Liver (tissue), 9 donors: ENCODE data around the gene HAUS5. TPM values are rescaled to one million over a fixed set of nuclear protein-coding genes. Genes with fewer than 3 reads are reported as not detected.

Experiments used
- DNase-seq: peaks from one replicate; pipeline ENCODE4 v3.0.0-alpha.2; 2017; ENCODE audit warnings: low spot score
- H3K27ac ChIP-seq, 2 donors: one replicate each; pipeline ENCODE4 v1.7.0; 2013; ENCODE audit warnings: inconsistent platforms in 2 of 2, low read length in 2 of 2, control low read depth in 1 of 2, low read depth in 1 of 2, mild to moderate bottlenecking in 1 of 2
- H3K27me3 ChIP-seq, 4 donors: one replicate each; pipeline versions ENCODE4 v1.6.1 to v1.7.0; 2013; ENCODE audit warnings: low read length in 3 of 4, inconsistent platforms in 1 of 4, mild to moderate bottlenecking in 1 of 4, moderate library complexity in 1 of 4; ENCODE audit not compliant: control insufficient read depth in 4 of 4, insufficient read depth in 4 of 4
- H3K36me3 ChIP-seq, 4 donors: one replicate each; pipeline versions ENCODE4 v1.6.1 to v1.7.0; 2013; ENCODE audit warnings: low read length in 3 of 4, mild to moderate bottlenecking in 3 of 4, low read depth in 1 of 4, moderate library complexity in 1 of 4; ENCODE audit not compliant: control insufficient read depth in 4 of 4, insufficient read depth in 3 of 4
- H3K4me1 ChIP-seq, 4 donors: one replicate each; pipeline versions ENCODE4 v1.6.1 to v1.7.0; 2013; ENCODE audit warnings: low read length in 3 of 4, mild to moderate bottlenecking in 3 of 4, moderate library complexity in 1 of 4; ENCODE audit not compliant: control insufficient read depth in 4 of 4, insufficient read depth in 4 of 4
- H3K4me3 ChIP-seq, 3 donors: one replicate each; pipeline versions ENCODE4 v1.6.1 to v1.7.0; 2013; ENCODE audit warnings: low read length in 3 of 3, control low read depth in 1 of 3, low read depth in 1 of 3, mild to moderate bottlenecking in 1 of 3
- H3K9ac ChIP-seq, 2 donors: one replicate each; pipeline ENCODE4 v1.7.0; 2013; ENCODE audit warnings: low read length in 2 of 2, mild to moderate bottlenecking in 2 of 2, moderate library complexity in 2 of 2, control low read depth in 1 of 2, low read depth in 1 of 2
- H3K9me3 ChIP-seq, 4 donors: one replicate each; pipeline versions ENCODE4 v1.6.1 to v1.7.0; 2013; ENCODE audit warnings: low read length in 3 of 4; ENCODE audit not compliant: control insufficient read depth in 4 of 4
- EGR1 ChIP-seq, 2 donors: IDR thresholded peaks; 2 replicates each; pipeline ENCODE4 v1.6.1; 2016 to 2018; ENCODE audit warnings: antibody characterized with exemption in 2 of 2, low read depth in 2 of 2
- FOXA2 ChIP-seq: IDR thresholded peaks from 2 replicates; pipeline ENCODE4 v1.6.1; 2016; ENCODE audit warnings: antibody characterized with exemption
- GABPA ChIP-seq, 2 donors: IDR thresholded peaks in 1 of 2; conservative IDR thresholded peaks in 1 of 2; 2 replicates each; pipeline ENCODE4 v1.6.1; 2016; ENCODE audit warnings: antibody characterized with exemption in 2 of 2, mild to moderate bottlenecking in 1 of 2, moderate library complexity in 1 of 2
- HNF4A ChIP-seq, 2 donors: conservative IDR thresholded peaks; 2 replicates each; pipeline ENCODE4 v1.6.1; 2016; ENCODE audit warnings: antibody characterized with exemption in 2 of 2, mild to moderate bottlenecking in 2 of 2
- HNF4G ChIP-seq: IDR thresholded peaks from 2 replicates; pipeline ENCODE4 v1.6.1; 2016; ENCODE audit warnings: antibody characterized with exemption
- JUND ChIP-seq, 2 donors: IDR thresholded peaks; 2 replicates each; pipeline ENCODE4 v1.6.1; 2016; ENCODE audit warnings: antibody characterized with exemption in 2 of 2
- NR2F2 ChIP-seq: IDR thresholded peaks from 2 replicates; pipeline ENCODE4 v1.6.1; 2016; ENCODE audit warnings: antibody characterized with exemption
- RXRA ChIP-seq, 2 donors: IDR thresholded peaks; 2 replicates each; pipeline ENCODE4 v1.6.1; 2017 to 2018; ENCODE audit warnings: antibody characterized with exemption in 2 of 2, mild to moderate bottlenecking in 1 of 2
- SP1 ChIP-seq: IDR thresholded peaks from 2 replicates; pipeline ENCODE4 v1.6.1; 2018; ENCODE audit warnings: antibody characterized with exemption, mild to moderate bottlenecking
- YY1 ChIP-seq: IDR thresholded peaks from 2 replicates; pipeline ENCODE4 v1.6.1; 2016; ENCODE audit warnings: antibody characterized with exemption, mild to moderate bottlenecking
- WGBS: extraction: QIAGEN DNeasy Blood & Tissue Kit; methylation state at CpG from one replicate; pipeline ENCODE4 v1.1.7; 2013; 5-methylcytosine and 5-hydroxymethylcytosine counted together
- polyA plus RNA-seq, 2 donors: library from polyadenylated mRNA; stranded (reverse) in 1 of 2; unstranded in 1 of 2; fragments of 200-250 nt in 1 of 2; fragments of >200 nt in 1 of 2; fragmentation: Nextera tagmentation in 1 of 2; extraction: Ambion mirVana in 1 of 2; gene quantifications; one replicate each; pipeline versions ENCODE4 v1.2.1 to v1.2.3, GENCODE V29; 2013 to 2015
- total RNA-seq, 2 donors: library from RNA; depleted of rRNA; stranded (reverse); fragments of >200 nt; gene quantifications; one replicate each; pipeline ENCODE4 v1.2.3, GENCODE V29; 2014
- TF ChIP-seq, protein P1 (sequence below): fragments of 150-350 bp; IDR thresholded peaks from 2 replicates; pipeline ENCODE4 v1.5.1; 2017; ENCODE audit warnings: improper control_type of control experiment, low read depth, low read length; ENCODE audit not compliant: missing input control
- TF ChIP-seq, protein P2 (sequence below): IDR thresholded peaks from 2 replicates; pipeline ENCODE4 v1.6.1; 2016; ENCODE audit warnings: antibody characterized with exemption
- TF ChIP-seq, protein P3 (sequence below): IDR thresholded peaks from 2 replicates; pipeline ENCODE4 v1.6.1; 2016; ENCODE audit warnings: antibody characterized with exemption
- TF ChIP-seq, protein P4 (sequence below): IDR thresholded peaks from 2 replicates; pipeline ENCODE4 v1.6.1; 2016; ENCODE audit warnings: antibody characterized with exemption
- TF ChIP-seq, protein P5 (sequence below): IDR thresholded peaks from 2 replicates; pipeline ENCODE4 v1.6.1; 2016; ENCODE audit warnings: antibody characterized with exemption, mild to moderate bottlenecking
- donor health status: healthy.
- donor health status: healthy.
- donor health status: healthy.
- donor health status: healthy.
- donor health status: healthy.

HAUS5 gene
- total and polyA plus RNA-seq, 4 donors, result 1.9 to 7.3 (median 2.3) TPM

DNA sequence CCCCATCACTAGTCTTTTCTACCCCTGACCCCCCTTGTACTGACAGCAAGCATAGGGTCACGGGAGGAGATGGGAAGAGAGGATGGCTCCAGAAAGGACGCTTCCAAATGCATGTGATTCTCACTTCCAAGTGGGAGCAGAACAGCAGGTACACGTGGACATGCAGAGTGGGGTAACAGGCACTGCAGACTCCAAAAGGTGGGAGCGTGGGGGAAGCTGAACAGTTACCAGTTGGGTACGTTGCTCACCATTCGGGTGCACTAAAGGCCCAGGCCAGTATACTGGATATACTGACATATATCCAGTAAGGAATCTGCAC is 26.7 kb downstream of the HAUS5 start:
- Histone ChIP-seq H3K4me1 (peaks cover 0 to 10% (median 3%) of the 10 kb centered on the region in 4 donors), H3K9ac (no peak overlapping the region), H3K27ac (no peak overlapping the region), H3K9me3 (no peaks in the 10 kb centered on the region), H3K4me3 (no peak overlapping the region), H3K36me3 (peaks cover 6 to 22% (median 14%) of the 10 kb centered on the region in 4 donors), H3K27me3 (no peaks in the 10 kb centered on the region)
- no peak for DNase-seq
- TF ChIP-seq SP1 (no peak), HNF4A (conservative IDR thresholded peaks at IDR 0.05) (no peak), NR2F2 (no peak), HNF4G (no peak), GABPA (IDR thresholded peaks at IDR 0.05 in 1 of 2, conservative IDR thresholded peaks at IDR 0.05 in 1 of 2) (no peak), JUND (IDR thresholded peaks at IDR 0.05) (no peak), YY1 (no peak), RXRA (IDR thresholded peaks at IDR 0.05) (no peak)
- TF ChIP-seq, protein P1, sequence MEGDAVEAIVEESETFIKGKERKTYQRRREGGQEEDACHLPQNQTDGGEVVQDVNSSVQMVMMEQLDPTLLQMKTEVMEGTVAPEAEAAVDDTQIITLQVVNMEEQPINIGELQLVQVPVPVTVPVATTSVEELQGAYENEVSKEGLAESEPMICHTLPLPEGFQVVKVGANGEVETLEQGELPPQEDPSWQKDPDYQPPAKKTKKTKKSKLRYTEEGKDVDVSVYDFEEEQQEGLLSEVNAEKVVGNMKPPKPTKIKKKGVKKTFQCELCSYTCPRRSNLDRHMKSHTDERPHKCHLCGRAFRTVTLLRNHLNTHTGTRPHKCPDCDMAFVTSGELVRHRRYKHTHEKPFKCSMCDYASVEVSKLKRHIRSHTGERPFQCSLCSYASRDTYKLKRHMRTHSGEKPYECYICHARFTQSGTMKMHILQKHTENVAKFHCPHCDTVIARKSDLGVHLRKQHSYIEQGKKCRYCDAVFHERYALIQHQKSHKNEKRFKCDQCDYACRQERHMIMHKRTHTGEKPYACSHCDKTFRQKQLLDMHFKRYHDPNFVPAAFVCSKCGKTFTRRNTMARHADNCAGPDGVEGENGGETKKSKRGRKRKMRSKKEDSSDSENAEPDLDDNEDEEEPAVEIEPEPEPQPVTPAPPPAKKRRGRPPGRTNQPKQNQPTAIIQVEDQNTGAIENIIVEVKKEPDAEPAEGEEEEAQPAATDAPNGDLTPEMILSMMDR, result no peak
- TF ChIP-seq, protein P2, sequence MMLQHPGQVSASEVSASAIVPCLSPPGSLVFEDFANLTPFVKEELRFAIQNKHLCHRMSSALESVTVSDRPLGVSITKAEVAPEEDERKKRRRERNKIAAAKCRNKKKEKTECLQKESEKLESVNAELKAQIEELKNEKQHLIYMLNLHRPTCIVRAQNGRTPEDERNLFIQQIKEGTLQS, result no peak
- TF ChIP-seq, protein P3, sequence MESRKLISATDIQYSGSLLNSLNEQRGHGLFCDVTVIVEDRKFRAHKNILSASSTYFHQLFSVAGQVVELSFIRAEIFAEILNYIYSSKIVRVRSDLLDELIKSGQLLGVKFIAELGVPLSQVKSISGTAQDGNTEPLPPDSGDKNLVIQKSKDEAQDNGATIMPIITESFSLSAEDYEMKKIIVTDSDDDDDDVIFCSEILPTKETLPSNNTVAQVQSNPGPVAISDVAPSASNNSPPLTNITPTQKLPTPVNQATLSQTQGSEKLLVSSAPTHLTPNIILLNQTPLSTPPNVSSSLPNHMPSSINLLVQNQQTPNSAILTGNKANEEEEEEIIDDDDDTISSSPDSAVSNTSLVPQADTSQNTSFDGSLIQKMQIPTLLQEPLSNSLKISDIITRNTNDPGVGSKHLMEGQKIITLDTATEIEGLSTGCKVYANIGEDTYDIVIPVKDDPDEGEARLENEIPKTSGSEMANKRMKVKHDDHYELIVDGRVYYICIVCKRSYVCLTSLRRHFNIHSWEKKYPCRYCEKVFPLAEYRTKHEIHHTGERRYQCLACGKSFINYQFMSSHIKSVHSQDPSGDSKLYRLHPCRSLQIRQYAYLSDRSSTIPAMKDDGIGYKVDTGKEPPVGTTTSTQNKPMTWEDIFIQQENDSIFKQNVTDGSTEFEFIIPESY, result no peak
- TF ChIP-seq, protein P4, sequence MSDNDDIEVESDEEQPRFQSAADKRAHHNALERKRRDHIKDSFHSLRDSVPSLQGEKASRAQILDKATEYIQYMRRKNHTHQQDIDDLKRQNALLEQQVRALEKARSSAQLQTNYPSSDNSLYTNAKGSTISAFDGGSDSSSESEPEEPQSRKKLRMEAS, result no peak
- WGBS, result 77% methylated on average over 6 of the region's 6 CpGs

DNA sequence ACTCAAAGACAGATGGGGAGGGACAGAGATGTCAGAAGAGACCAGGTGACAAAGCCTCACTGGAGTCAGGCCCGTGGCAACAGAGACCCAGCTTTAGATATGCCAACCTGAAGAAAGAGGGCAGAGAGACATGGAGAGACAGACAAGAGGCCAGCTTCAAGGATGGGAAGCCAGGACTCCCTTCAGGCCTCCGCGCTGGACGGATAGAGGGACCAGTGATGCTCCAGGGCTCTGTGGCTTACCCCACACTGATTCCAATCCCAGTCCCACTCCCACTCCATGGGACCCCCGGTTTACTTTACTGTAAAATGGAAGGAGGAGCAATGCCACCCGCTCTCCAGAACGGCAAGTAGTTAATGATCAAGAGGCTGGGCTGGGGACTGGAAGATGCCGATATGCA is 27.3 kb downstream of the HAUS5 start:
- TF ChIP-seq, protein P5, sequence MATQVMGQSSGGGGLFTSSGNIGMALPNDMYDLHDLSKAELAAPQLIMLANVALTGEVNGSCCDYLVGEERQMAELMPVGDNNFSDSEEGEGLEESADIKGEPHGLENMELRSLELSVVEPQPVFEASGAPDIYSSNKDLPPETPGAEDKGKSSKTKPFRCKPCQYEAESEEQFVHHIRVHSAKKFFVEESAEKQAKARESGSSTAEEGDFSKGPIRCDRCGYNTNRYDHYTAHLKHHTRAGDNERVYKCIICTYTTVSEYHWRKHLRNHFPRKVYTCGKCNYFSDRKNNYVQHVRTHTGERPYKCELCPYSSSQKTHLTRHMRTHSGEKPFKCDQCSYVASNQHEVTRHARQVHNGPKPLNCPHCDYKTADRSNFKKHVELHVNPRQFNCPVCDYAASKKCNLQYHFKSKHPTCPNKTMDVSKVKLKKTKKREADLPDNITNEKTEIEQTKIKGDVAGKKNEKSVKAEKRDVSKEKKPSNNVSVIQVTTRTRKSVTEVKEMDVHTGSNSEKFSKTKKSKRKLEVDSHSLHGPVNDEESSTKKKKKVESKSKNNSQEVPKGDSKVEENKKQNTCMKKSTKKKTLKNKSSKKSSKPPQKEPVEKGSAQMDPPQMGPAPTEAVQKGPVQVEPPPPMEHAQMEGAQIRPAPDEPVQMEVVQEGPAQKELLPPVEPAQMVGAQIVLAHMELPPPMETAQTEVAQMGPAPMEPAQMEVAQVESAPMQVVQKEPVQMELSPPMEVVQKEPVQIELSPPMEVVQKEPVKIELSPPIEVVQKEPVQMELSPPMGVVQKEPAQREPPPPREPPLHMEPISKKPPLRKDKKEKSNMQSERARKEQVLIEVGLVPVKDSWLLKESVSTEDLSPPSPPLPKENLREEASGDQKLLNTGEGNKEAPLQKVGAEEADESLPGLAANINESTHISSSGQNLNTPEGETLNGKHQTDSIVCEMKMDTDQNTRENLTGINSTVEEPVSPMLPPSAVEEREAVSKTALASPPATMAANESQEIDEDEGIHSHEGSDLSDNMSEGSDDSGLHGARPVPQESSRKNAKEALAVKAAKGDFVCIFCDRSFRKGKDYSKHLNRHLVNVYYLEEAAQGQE, result no peak
- TF ChIP-seq YY1 (no peak), FOXA2 (no peak), JUND (IDR thresholded peaks at IDR 0.05) (no peak), EGR1 (IDR thresholded peaks at IDR 0.05; ENCODE audit: low read depth in 2 of 2) (no peak), NR2F2 (no peak), HNF4A (conservative IDR thresholded peaks at IDR 0.05) (no peak), GABPA (IDR thresholded peaks at IDR 0.05 in 1 of 2, conservative IDR thresholded peaks at IDR 0.05 in 1 of 2) (no peak)
- TF ChIP-seq, protein P2, result no peak
- TF ChIP-seq, protein P3, result no peak
- Histone ChIP-seq H3K9me3 (no peaks in the 10 kb centered on the region), H3K4me3 (no peak overlapping the region), H3K9ac (no peak overlapping the region), H3K36me3 (peaks cover 5 to 20% (median 13%) of the 10 kb centered on the region in 4 donors), H3K27me3 (no peaks in the 10 kb centered on the region), H3K27ac (no peak overlapping the region), H3K4me1 (peaks cover 0 to 14% (median 6%) of the 10 kb centered on the region in 4 donors)
- no peak for DNase-seq
- 93% methylated on average over 8 of the region's 8 CpGs for WGBS
